Measurements from ENCODE around the gene SH2D3A.
A peak's percentile ranks its signal among the peaks of the same experiment; 100 is the strongest.

SH2D3A gene

GRCh38 chr19:6744381-6745301, 22.6 kb downstream of the SH2D3A start:
- TF ChIP-seq CTCF (IDR thresholded peaks at IDR 0.05; ENCODE audit: low read depth, low read length): no peak
- H3K4me3 ChIP-seq (ENCODE audit: low read depth, low read length): peak overlapping the region; percentile 29

- no peak for TF ChIP-seq CTCF (IDR thresholded peaks at IDR 0.05; ENCODE audit: low read depth, low read length)
- peak overlapping the region; percentile 29; the same call in 1 of the 2 replicates for H3K4me3 ChIP-seq (ENCODE audit: low read depth, low read length)
Observed at GRCh38 chr19:6743714-6744380, 23.4 kb downstream of the SH2D3A start.

GRCh38 chr19:6743066-6743465, 24.2 kb downstream of the SH2D3A start:
- H3K4me3 ChIP-seq (ENCODE audit: low read depth, low read length): no peak overlapping the region
- TF ChIP-seq CTCF (IDR thresholded peaks at IDR 0.05; ENCODE audit: low read depth, low read length): no peak

- TF ChIP-seq CTCF (IDR thresholded peaks at IDR 0.05; ENCODE audit: low read depth, low read length): no peak
Observed at GRCh38 chr19:6740589-6741343, 26.5 kb downstream of the SH2D3A start.

GRCh38 chr19:6739883-6740588, 27.2 kb downstream of the SH2D3A start:
- peak overlapping the region; percentile 87 for H3K4me3 ChIP-seq (ENCODE audit: low read depth, low read length)

More at GRCh38 chr19:6740589-6741343, 26.5 kb downstream of the SH2D3A start:
- H3K4me3 ChIP-seq (ENCODE audit: low read depth, low read length): peak overlapping the region; percentile 87

More at GRCh38 chr19:6739883-6740588, 27.2 kb downstream of the SH2D3A start:
- no peak for TF ChIP-seq CTCF (IDR thresholded peaks at IDR 0.05; ENCODE audit: low read depth, low read length)
